HEK293 (cell line): ENCODE results near the gene RFX2.

Source experiments
- CTCF ChIA-PET: fragments of 350-600 bp; formaldehyde crosslinking; extraction: SDS; loops from one replicate; lab custom pipeline; 2021; ENCODE audit warnings: antibody characterized with exemption; lab: Yijun Ruan, JAX
- POLR2A ChIA-PET: fragments of 300-600 bp; formaldehyde crosslinking; extraction: SDS; loops from one replicate; lab custom pipeline; 2020; ENCODE audit warnings: antibody characterized with exemption, inconsistent platforms; lab: Yijun Ruan, JAX
- H3K27ac ChIP-seq: fragments of 200-500 bp; sonication (Bioruptor generic); 2 replicates; pipeline ENCODE4 v1.5.1; 2014; ENCODE audit warnings: low read depth, low read length, control low read depth, inconsistent platforms; ENCODE audit errors: extremely low read depth
- H3K36me3 ChIP-seq, 2 experiments: fragments of 200-500 bp in 1 of 2; sonication (Bioruptor generic) in 1 of 2; 1 replicate in 1 of 2; 2 replicates in 1 of 2; pipeline ENCODE4 v1.5.1; 2014 to 2017; ENCODE audit warnings: inconsistent platforms in 2 of 2, low read length in 2 of 2; ENCODE audit not compliant: control insufficient read depth in 2 of 2, insufficient read depth in 1 of 2
- H3K4me1 ChIP-seq: fragments of 200-500 bp; sonication (Bioruptor generic); 2 replicates; pipeline ENCODE4 v1.5.1; 2014; ENCODE audit warnings: mild to moderate bottlenecking, low read length, inconsistent platforms; ENCODE audit not compliant: control insufficient read depth, insufficient read depth
- H3K4me3 ChIP-seq: 2 replicates; pipeline ENCODE4 v1.5.1; 2011; ENCODE audit warnings: low read depth, mild to moderate bottlenecking, control low read depth, low read length, moderate library complexity
- H3K9me3 ChIP-seq: fragments of 200-500 bp; sonication (Bioruptor generic); 2 replicates; pipeline ENCODE4 v1.5.1; 2014; ENCODE audit warnings: low read depth, low read length, inconsistent platforms; ENCODE audit not compliant: control insufficient read depth, insufficient read depth
- GLIS1 ChIP-seq: fragments of 450-650 bp; formaldehyde crosslinking; IDR thresholded peaks from 2 replicates; pipeline ENCODE4 v1.5.1; 2016; ENCODE audit warnings: missing biosample characterization, missing genetic modification characterization
- GLIS2 ChIP-seq: fragments of 450-650 bp; formaldehyde crosslinking; IDR thresholded peaks from 2 replicates; pipeline ENCODE4 v1.5.1; 2016; ENCODE audit warnings: missing biosample characterization, missing genetic modification characterization
- SETDB1 ChIP-seq: IDR thresholded peaks from one replicate; pipeline ENCODE4 v1.6.1; 2017; ENCODE audit warnings: mild to moderate bottlenecking, low read length, moderate library complexity, mixed read lengths; ENCODE audit not compliant: insufficient read length
- ZBTB17 ChIP-seq: fragments of 450-650 bp; formaldehyde crosslinking; IDR thresholded peaks from 2 replicates; pipeline ENCODE4 v1.5.1; 2016; ENCODE audit warnings: missing biosample characterization, missing genetic modification characterization
- ZNF214 ChIP-seq: fragments of 450-650 bp; formaldehyde crosslinking; IDR thresholded peaks from 2 replicates; pipeline ENCODE4 v1.5.1; 2017; ENCODE audit warnings: missing biosample characterization, mild to moderate bottlenecking, missing genetic modification characterization, borderline replicate concordance
- ZNF23 ChIP-seq: fragments of 450-650 bp; formaldehyde crosslinking; IDR thresholded peaks from 2 replicates; pipeline ENCODE4 v1.5.1; 2016; ENCODE audit warnings: missing biosample characterization, missing genetic modification characterization, borderline replicate concordance
- ZNF501 ChIP-seq: fragments of 450-650 bp; formaldehyde crosslinking; IDR thresholded peaks from 2 replicates; pipeline ENCODE4 v1.5.1; 2016; ENCODE audit warnings: missing biosample characterization, missing genetic modification characterization
- ZNF529 ChIP-seq: fragments of 450-650 bp; formaldehyde crosslinking; IDR thresholded peaks from 2 replicates; pipeline ENCODE4 v1.5.1; 2017; ENCODE audit warnings: missing genetic modification characterization, missing biosample characterization; ENCODE audit not compliant: insufficient replicate concordance
- ZNF624 ChIP-seq: fragments of 450-650 bp; formaldehyde crosslinking; IDR thresholded peaks from 2 replicates; pipeline ENCODE4 v1.5.1; 2017; ENCODE audit warnings: missing biosample characterization, missing genetic modification characterization
- ZNF629 ChIP-seq: fragments of 450-650 bp; formaldehyde crosslinking; IDR thresholded peaks from 2 replicates; pipeline ENCODE4 v1.5.1; 2017; ENCODE audit warnings: missing biosample characterization, missing genetic modification characterization
- TF ChIP-seq, protein P1 (sequence below): fragments of 450-650 bp; formaldehyde crosslinking; IDR thresholded peaks from 2 replicates; pipeline ENCODE4 v1.5.1; 2016; ENCODE audit warnings: missing biosample characterization, missing genetic modification characterization
- TF ChIP-seq, protein P2 (sequence below): fragments of 450-650 bp; formaldehyde crosslinking; IDR thresholded peaks from 2 replicates; pipeline ENCODE4 v1.5.1; 2016; ENCODE audit warnings: missing biosample characterization, missing genetic modification characterization, low read depth
- TF ChIP-seq, protein P3 (sequence below): fragments of 450-650 bp; formaldehyde crosslinking; IDR thresholded peaks from 2 replicates; pipeline ENCODE4 v1.5.1; 2016; ENCODE audit warnings: missing biosample characterization, missing genetic modification characterization
- TF ChIP-seq, protein P4 (sequence below): fragments of 450-650 bp; formaldehyde crosslinking; conservative IDR thresholded peaks from 2 replicates; pipeline ENCODE4 v1.5.1; 2016; ENCODE audit warnings: low read depth, missing biosample characterization, missing genetic modification characterization
- TF ChIP-seq, protein P5 (sequence below): fragments of 450-650 bp; formaldehyde crosslinking; IDR thresholded peaks from 2 replicates; pipeline ENCODE4 v1.5.1; 2016; ENCODE audit warnings: missing biosample characterization, missing genetic modification characterization, borderline replicate concordance

RFX2 gene

DNA sequence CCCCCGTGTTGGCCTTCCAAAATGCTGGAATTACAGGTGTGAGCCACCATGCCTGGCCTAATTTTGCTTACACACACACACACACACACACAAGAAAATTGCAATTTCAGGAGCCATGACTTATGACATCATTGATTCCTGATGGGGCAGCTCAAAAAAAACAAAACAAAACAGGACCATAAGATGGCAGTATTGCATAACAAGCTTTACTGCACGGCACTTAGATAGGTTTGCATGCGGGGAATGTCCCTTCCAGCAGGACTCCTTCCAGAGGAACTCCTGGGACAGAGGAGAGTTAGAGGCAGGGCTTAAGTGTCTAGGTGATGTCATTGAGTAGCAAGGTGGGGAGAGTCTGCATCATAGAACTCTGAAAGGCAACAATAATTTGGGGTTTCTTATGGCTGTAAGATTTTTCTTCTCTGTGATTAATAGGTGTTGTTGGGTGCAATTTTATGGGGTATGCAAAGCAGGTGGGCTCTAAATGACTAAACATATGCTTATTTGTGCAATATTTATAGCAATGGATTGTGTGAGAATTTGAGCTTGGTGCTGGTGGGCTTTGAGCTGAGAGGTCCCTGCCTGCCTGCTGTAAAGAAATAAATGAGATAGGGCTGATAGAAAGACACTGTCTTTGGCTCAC, 16.2 kb upstream of the RFX2 start (continued):
- TF ChIP-seq, protein P1, sequence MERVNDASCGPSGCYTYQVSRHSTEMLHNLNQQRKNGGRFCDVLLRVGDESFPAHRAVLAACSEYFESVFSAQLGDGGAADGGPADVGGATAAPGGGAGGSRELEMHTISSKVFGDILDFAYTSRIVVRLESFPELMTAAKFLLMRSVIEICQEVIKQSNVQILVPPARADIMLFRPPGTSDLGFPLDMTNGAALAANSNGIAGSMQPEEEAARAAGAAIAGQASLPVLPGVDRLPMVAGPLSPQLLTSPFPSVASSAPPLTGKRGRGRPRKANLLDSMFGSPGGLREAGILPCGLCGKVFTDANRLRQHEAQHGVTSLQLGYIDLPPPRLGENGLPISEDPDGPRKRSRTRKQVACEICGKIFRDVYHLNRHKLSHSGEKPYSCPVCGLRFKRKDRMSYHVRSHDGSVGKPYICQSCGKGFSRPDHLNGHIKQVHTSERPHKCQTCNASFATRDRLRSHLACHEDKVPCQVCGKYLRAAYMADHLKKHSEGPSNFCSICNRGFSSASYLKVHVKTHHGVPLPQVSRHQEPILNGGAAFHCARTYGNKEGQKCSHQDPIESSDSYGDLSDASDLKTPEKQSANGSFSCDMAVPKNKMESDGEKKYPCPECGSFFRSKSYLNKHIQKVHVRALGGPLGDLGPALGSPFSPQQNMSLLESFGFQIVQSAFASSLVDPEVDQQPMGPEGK (tag by site-specific recombination): 0 out of 2 replicates have a peak, but pooled peaks have one; percentile 48
- TF ChIP-seq GLIS1 (tag by site-specific recombination): 0 out of 2 replicates have a peak, but pooled peaks have one; percentile 10
- no peak for TF ChIP-seq ZNF214 (tag by site-specific recombination)
- TF ChIP-seq ZNF629 (tag by site-specific recombination): peak; percentile 95
- TF ChIP-seq SETDB1: peak; percentile 96
- no peak for TF ChIP-seq ZNF501 (tag by site-specific recombination)
- TF ChIP-seq, protein P2, sequence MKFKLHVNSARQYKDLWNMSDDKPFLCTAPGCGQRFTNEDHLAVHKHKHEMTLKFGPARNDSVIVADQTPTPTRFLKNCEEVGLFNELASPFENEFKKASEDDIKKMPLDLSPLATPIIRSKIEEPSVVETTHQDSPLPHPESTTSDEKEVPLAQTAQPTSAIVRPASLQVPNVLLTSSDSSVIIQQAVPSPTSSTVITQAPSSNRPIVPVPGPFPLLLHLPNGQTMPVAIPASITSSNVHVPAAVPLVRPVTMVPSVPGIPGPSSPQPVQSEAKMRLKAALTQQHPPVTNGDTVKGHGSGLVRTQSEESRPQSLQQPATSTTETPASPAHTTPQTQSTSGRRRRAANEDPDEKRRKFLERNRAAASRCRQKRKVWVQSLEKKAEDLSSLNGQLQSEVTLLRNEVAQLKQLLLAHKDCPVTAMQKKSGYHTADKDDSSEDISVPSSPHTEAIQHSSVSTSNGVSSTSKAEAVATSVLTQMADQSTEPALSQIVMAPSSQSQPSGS: peak; percentile 99
- TF ChIP-seq, all 188 proteins: peak for 34

DNA sequence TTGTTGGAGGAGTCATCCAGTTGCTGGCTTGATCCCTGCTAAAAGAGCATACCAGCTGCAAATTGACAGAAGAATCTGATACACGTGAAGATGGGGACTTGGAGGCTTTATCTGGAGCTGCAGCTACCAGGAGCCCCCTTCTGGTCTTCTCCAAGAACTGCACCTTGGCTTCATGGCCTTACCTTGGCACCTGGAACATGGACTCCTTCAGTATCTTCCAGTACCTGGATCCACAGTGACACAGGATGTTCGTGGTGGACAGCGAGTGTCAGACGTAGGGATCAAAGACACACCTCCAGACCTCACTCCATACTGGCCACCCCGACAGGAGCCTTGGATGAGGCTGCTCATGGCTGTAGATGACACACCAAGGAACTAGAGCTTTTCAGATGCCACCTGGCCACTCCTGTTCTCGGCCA, 15.3 kb upstream of the RFX2 start:
- CTCF ChIA-PET: interaction anchor here (0.5 to 6.2 kb wide), 42 partner anchors 8 to 1266 kb away, joined by 3 to 95 read pairs (median 4); partner anchors contain the start of gene ACSBG2
- H3K4me1 ChIP-seq: no peaks in the 10 kb centered on the region
- H3K36me3 ChIP-seq: no peaks in the 10 kb centered on the region
- H3K9me3 ChIP-seq: no peaks in the 10 kb centered on the region
- H3K27ac ChIP-seq: no peak overlapping the region
- H3K4me3 ChIP-seq: no peak overlapping the region
- POLR2A ChIA-PET: interaction anchor here (1.1 kb wide), 1 partner anchor 77 kb away, joined by 3 read pairs; no protein-coding TSS in a partner anchor
- TF ChIP-seq, protein P1 (tag by site-specific recombination): no peak
- TF ChIP-seq ZNF23 (no peak), GLIS1 (tag by site-specific recombination) (no peak), ZNF529 (no peak), ZBTB17 (tag by site-specific recombination) (no peak), GLIS2 (tag by site-specific recombination) (no peak), ZNF624 (tag by site-specific recombination) (no peak), SETDB1 (no peak)
- TF ChIP-seq, protein P3, sequence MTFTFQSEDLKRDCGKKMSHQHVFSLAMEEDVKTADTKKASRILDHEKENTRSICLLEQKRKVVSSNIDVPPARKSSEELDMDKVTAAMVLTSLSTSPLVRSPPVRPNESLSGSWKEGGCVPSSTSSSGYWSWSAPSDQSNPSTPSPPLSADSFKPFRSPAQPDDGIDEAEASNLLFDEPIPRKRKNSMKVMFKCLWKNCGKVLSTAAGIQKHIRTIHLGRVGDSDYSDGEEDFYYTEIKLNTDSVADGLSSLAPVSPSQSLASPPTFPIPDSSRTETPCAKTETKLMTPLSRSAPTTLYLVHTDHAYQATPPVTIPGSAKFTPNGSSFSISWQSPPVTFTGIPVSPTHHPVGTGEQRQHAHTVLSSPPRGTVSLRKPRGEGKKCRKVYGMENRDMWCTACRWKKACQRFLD (tag by site-specific recombination): no peak
- TF ChIP-seq, protein P4, sequence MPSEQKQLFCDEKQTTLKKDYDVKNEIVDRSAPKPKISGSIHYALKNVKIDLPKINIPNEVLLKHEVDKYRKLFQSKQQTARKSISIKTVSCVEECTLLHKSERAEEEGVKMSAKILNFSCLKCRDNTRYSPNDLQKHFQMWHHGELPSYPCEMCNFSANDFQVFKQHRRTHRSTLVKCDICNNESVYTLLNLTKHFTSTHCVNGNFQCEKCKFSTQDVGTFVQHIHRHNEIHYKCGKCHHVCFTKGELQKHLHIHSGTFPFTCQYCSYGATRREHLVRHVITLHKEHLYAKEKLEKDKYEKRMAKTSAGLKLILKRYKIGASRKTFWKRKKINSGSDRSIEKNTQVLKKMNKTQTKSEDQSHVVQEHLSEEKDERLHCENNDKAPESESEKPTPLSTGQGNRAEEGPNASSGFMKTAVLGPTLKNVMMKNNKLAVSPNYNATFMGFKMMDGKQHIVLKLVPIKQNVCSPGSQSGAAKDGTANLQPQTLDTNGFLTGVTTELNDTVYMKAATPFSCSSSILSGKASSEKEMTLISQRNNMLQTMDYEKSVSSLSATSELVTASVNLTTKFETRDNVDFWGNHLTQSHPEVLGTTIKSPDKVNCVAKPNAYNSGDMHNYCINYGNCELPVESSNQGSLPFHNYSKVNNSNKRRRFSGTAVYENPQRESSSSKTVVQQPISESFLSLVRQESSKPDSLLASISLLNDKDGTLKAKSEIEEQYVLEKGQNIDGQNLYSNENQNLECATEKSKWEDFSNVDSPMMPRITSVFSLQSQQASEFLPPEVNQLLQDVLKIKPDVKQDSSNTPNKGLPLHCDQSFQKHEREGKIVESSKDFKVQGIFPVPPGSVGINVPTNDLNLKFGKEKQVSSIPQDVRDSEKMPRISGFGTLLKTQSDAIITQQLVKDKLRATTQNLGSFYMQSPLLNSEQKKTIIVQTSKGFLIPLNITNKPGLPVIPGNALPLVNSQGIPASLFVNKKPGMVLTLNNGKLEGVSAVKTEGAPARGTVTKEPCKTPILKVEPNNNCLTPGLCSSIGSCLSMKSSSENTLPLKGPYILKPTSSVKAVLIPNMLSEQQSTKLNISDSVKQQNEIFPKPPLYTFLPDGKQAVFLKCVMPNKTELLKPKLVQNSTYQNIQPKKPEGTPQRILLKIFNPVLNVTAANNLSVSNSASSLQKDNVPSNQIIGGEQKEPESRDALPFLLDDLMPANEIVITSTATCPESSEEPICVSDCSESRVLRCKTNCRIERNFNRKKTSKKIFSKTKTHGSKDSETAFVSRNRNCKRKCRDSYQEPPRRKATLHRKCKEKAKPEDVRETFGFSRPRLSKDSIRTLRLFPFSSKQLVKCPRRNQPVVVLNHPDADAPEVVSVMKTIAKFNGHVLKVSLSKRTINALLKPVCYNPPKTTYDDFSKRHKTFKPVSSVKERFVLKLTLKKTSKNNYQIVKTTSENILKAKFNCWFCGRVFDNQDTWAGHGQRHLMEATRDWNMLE (tag by site-specific recombination): no peak
- TF ChIP-seq, protein P5, sequence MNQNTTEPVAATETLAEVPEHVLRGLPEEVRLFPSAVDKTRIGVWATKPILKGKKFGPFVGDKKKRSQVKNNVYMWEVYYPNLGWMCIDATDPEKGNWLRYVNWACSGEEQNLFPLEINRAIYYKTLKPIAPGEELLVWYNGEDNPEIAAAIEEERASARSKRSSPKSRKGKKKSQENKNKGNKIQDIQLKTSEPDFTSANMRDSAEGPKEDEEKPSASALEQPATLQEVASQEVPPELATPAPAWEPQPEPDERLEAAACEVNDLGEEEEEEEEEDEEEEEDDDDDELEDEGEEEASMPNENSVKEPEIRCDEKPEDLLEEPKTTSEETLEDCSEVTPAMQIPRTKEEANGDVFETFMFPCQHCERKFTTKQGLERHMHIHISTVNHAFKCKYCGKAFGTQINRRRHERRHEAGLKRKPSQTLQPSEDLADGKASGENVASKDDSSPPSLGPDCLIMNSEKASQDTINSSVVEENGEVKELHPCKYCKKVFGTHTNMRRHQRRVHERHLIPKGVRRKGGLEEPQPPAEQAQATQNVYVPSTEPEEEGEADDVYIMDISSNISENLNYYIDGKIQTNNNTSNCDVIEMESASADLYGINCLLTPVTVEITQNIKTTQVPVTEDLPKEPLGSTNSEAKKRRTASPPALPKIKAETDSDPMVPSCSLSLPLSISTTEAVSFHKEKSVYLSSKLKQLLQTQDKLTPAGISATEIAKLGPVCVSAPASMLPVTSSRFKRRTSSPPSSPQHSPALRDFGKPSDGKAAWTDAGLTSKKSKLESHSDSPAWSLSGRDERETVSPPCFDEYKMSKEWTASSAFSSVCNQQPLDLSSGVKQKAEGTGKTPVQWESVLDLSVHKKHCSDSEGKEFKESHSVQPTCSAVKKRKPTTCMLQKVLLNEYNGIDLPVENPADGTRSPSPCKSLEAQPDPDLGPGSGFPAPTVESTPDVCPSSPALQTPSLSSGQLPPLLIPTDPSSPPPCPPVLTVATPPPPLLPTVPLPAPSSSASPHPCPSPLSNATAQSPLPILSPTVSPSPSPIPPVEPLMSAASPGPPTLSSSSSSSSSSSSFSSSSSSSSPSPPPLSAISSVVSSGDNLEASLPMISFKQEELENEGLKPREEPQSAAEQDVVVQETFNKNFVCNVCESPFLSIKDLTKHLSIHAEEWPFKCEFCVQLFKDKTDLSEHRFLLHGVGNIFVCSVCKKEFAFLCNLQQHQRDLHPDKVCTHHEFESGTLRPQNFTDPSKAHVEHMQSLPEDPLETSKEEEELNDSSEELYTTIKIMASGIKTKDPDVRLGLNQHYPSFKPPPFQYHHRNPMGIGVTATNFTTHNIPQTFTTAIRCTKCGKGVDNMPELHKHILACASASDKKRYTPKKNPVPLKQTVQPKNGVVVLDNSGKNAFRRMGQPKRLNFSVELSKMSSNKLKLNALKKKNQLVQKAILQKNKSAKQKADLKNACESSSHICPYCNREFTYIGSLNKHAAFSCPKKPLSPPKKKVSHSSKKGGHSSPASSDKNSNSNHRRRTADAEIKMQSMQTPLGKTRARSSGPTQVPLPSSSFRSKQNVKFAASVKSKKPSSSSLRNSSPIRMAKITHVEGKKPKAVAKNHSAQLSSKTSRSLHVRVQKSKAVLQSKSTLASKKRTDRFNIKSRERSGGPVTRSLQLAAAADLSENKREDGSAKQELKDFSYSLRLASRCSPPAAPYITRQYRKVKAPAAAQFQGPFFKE (tag by site-specific recombination): no peak
